CD4-positive, alpha-beta T cell treated with Interleukin-10 for 1 hour (primary cell): Measurements from ENCODE around the gene CHFR.
"Not testable (repeated sequence)": the region's sequence is repeated elsewhere in the genome, so short reads cannot be mapped to it uniquely, and the experiment has no call there.

Experiments used
- DNase-seq: peaks from one replicate; pipeline ENCODE4 v3.0.0-alpha.2; 2020

CHFR gene

GRCh38 chr12:132873724-132874123 is 13.7 kb downstream of the CHFR start:
- DNase-seq: no peak

GRCh38 chr12:132872975-132873421 is 14.4 kb downstream of the CHFR start:
- DNase-seq: peak; percentile 28

- no peak for DNase-seq
Measured at GRCh38 chr12:132872073-132872855, 15.1 kb downstream of the CHFR start.

GRCh38 chr12:132869551-132869950 is 17.9 kb downstream of the CHFR start:
- no peak for DNase-seq

GRCh38 chr12:132866251-132866828 is 21.1 kb downstream of the CHFR start:
- no peak for DNase-seq

GRCh38 chr12:132861558-132861957 is 25.8 kb downstream of the CHFR start:
- no peak for DNase-seq

GRCh38 chr12:132858718-132859266 is 28.6 kb downstream of the CHFR start:
- DNase-seq: no peak

GRCh38 chr12:132857019-132857418 is 30.4 kb downstream of the CHFR start:
- not testable (repeated sequence) for DNase-seq

- no peak for DNase-seq
Measured at GRCh38 chr12:132856581-132856980, 30.8 kb downstream of the CHFR start.

- not testable (repeated sequence) for DNase-seq
Measured at GRCh38 chr12:132855211-132855610, 32.2 kb downstream of the CHFR start.

- DNase-seq: no peak
Measured at GRCh38 chr12:132853285-132854092, 33.9 kb downstream of the CHFR start.

GRCh38 chr12:132852496-132852895 is 34.9 kb downstream of the CHFR start:
- DNase-seq: no peak

GRCh38 chr12:132851465-132851864 is 35.9 kb downstream of the CHFR start:
- DNase-seq: no peak

- no peak for DNase-seq
Measured at GRCh38 chr12:132850291-132850690, 37.1 kb downstream of the CHFR start.

- DNase-seq: no peak
Measured at GRCh38 chr12:132848521-132848920, 38.9 kb downstream of the CHFR start.

GRCh38 chr12:132847363-132848356 is 39.7 kb downstream of the CHFR start:
- no peak for DNase-seq

- DNase-seq: not testable (repeated sequence)
Measured at GRCh38 chr12:132844681-132845080, 42.7 kb downstream of the CHFR start.

GRCh38 chr12:132842449-132843045 is 44.9 kb downstream of the CHFR start:
- DNase-seq: no peak

- DNase-seq: no peak
Measured at GRCh38 chr12:132841151-132841550, 46.3 kb downstream of the CHFR start.

- no peak for DNase-seq
Measured at GRCh38 chr12:132840536-132840935, 46.9 kb downstream of the CHFR start.

- no peak for DNase-seq
Measured at GRCh38 chr12:132839558-132840235, 47.7 kb downstream of the CHFR start.
